Bone marrow (tissue), 2 donors: Measurements from ENCODE around the gene IL24.
"Not testable (repeated sequence)": the region's sequence is repeated elsewhere in the genome, so short reads cannot be mapped to it uniquely, and the experiment has no call there.

ENCODE experiments used
- DNase-seq, 2 donors: peaks; one replicate each; lab custom pipeline; 2025; lab: John Stamatoyannopoulos, UW

IL24 gene, protein sequence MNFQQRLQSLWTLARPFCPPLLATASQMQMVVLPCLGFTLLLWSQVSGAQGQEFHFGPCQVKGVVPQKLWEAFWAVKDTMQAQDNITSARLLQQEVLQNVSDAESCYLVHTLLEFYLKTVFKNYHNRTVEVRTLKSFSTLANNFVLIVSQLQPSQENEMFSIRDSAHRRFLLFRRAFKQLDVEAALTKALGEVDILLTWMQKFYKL

DNA sequence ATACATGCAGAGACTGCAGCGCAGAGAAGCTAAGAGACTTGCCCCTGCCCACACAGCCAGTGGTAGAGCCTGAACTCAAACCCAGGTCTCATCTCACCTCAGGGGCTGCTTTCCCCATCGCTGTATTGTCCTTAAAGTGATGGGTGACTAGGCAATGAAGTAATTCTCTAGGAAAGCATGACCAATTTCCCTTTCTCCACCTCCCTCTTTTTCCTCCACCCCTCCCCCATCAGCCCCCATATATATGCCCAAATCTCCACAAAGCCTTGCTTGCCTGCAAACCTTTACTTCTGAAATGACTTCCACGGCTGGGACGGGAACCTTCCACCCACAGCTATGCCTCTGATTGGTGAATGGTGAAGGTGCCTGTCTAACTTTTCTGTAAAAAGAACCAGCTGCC lies at the start of gene IL24:
TSS of gene IL24 (plus strand) at position 269 of the 400 bp plus-strand sequence. CDS start 390 bp downstream, outside the sequence.
- DNase-seq, result no peak

DNA sequence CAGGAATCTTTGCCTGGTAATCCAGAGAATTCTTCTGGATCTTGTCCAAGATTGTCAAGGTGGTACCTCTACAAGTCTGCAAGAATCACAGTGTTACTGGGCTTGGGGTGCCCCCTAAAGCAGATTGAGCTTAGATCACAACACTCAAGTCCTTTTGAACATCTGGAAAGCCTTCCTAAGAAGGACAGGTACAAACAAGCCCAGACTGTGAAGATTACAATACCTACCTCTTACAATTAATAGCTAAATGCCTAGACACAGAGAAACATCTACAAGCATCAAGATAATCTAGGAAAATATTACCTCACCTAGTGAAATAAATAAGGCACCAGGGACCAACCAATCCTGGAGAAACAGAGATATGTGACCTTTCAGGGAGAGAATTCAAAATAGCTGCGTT lies 49.3 kb upstream of the IL24 start:
- DNase-seq, result no peak

DNA sequence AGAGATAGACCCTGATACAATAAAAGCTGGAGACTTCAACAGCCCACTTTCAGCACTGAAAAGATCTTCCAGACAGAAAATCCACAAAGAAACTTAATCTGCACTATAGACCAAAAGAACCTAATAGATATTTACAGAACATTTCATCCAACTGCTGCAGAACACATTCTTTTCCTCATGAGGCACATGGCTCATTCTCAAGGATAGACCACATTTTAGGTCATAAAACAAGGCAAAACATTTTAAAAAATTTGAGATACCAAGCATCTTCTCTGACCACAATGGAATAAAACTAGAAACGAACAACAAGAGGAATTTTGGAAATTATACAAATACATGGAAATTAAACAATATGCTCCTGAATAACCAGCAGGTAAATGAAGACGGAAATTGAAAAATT lies 46.8 kb upstream of the IL24 start:
- no peak for DNase-seq

DNA sequence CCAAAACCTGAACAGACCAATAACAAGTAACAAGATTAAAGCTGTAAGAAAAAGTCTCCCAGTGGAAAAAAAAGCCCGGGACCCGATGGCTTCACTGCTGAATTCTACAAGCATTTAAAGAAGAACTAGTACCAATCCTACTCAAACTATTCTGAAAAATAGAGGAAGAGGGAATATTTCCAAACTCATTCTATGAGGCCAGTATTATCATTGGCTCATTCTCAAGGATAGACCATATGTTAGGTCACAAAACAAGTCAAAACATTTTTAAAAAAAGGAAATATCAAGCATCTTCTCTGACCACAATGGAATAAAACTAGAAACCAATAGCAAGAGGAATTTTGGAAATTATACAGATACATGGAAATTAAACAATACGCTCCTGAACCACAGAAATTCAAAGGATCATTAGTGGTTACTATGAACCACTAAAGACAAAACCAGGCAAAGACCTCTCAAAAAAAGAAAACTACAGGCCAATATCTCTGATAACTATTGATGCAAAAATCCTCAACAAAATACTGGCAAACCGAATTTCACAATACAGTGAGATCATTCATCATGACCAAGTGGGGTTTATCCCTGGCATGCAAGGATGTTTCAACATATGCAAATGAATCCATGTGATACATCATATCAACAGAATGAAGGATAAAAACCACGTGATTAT lies 45.8 kb upstream of the IL24 start:
- DNase-seq, result no peak

DNA sequence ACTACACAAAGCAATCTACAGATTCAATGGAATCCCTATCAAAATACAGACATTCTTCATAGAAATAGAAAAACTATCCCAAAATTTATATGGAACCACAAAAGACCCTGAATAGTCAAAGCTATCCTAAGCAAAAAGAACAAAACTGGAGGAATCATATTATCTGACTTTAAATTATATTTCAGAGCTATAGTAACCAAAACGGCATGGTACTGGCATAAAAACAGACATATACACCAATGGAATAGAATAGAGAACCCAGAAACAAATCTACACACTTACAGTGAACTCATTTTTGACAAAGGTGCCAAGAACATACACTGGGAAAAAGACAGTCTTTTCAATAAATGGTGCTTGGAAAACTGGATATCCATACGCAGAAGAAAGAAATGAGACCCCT lies 44.6 kb upstream of the IL24 start:
- DNase-seq, result not testable (repeated sequence)

DNA sequence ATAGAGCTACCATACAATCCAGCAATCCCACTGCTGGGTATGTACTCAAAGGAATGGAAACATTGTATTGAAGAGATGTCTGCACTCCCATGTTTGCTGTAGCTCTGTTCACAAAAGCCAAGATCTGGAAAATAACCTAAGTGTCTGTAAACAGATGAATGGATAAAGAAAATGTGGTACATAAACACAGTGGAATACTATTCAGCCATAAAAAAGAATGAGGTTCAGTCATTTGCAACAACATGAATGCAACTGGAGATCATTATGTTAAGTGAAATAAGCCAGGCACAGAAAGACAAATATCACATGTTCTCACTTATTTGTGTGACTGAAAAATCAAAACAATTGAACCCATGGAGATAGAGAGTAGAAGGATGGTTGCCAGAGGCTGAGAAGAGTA lies 43.5 kb upstream of the IL24 start:
- not testable (repeated sequence) for DNase-seq

DNA sequence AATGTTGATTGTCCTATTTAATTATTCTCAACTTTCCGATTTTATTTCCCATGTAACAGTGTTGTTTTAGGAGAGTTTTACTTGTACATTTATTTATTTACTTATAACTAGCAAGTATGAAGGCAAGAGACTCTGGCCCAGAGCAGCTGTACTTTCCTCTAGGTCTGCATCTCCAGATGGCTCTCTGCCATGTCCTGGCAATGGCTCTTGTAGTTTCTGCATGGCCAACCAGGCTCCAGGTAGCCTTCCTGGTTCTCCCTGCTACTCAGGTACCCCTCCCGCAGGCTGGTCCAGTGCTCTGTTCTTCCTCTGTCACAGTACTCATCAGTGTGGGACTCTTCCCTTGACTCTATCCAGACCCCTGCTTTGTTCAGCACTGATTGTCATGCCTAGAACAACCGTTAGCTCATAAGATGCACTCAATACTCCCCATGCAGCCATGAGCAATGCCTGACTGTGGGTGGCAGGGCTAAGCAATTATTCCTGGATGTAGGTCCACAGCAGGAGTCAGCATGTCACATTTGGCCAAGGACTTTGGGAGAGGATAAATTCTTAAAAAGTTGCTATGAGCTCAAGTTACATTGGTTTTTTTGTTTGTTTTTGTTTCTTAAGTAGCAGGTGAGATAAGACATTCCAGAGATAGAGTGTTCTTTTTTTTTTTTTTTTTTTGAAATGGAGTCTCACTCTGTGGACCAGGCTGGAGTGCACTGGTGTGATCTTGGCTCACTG lies 42.7 kb upstream of the IL24 start:
- no peak for DNase-seq

DNA sequence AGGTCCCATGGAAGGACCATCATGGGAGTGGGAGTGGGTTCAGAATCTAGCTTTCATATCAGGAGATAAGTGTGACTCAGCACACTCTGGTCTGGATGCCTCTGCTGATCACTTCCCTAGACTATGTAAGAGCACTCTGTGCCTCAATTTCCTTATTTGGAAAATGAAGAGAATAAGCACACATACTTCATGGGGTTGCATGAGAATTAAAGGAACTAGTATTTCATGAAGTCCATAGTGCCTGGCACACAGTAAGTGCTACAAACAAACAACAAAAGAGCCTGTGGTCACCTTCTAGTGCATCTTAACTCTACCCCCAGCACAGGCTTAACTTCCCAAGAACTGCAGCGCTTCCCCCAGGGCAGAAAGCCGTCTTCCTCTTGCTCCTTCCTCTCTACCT lies 41.4 kb upstream of the IL24 start:
- DNase-seq, result no peak

DNA sequence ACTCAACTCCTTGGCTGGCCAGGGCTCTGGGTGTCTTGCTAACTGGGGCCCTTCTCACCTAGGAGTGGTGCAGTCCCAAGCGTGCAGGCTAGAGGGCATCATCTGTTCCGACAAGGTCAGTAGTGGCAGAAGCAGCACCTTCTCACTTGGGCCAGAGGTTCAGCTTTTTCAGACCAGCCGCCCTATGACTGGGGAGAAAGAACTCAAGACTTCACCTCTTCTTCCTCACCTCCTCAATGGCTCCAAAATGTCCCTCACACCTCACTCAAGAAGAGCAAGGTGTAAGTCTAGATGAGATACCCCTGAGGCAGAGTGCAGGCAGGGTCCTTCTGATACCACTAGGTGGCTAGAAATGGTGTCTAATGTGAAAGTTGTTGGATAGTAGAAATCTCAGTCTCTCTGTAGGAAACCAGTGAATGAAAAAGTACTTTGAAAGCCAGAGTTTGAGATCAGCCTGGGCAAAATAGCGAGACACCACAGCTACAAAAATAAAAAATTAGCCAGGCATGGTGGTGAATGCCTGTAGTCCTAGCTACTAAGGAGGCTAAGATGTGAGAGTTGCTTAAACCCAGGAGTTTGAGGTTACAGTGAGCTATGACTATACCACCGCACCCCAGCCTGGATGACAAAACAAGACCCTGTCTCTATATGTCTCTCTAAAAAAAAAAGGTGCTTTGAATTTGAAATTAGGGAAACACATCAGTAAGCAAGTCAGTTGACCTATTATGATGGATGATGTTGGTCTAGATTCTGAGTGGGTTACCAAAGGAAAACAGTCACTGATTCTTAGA lies 40.4 kb upstream of the IL24 start:
- DNase-seq, result no peak

DNA sequence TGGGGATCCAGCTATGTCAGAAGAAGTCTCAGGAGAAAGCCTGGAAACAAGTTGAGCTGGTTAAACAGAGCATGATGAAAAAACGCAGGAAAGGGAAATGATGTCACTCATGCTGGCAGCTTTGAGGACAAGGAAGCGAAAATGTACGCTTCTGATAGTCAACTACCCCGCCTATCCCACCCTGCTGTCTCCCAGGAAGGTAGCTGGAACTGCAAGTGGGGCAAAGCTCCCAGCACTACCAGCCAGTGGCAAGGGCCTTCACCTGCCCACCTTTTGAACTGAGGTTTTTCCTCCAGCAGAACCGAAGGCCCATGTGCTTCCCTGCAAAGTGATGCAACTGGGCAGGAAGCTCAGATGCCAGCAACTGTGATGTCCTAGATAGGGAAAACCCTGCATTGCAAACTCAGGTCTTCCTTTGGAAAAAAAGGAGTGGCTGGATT lies 38.1 kb upstream of the IL24 start:
- no peak for DNase-seq

DNA sequence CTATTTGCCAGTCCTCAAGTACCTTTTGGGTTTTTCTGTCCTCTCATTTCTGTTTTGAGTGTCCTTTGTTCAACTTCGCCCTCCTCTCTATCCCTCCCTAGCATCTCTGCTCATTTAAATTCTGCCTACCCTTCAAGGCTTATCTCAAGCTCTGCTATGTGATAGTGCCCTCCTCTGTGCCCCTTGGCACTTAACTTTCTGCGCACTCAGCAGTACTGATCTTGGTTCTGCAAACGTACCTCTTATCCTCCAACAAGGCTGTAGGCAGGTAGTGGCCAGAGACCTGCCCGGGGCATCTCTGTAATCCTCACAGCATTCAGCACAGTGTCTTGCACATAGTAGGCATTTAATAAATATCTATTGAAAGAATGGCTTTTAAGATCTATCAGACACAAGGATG lies 37.1 kb upstream of the IL24 start:
- no peak for DNase-seq

DNA sequence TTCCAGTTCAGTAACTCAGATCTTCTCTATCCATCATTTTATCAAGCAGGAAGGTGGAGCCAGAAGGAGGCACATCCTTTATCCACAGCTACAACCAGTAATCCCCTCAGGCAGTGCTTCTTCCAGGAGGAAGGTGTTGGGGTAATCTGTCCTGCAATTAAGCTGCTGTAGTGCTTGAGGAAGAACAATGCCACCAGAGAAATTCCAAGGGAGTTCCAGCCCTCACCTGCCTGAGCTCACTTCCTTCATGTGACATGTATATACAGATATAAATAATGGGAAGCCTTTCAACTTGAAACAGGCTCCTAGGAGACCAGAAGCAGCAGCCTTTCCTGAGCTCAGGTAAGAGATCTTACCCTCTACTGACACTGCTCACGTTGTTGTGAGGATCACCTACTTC lies 34.0 kb upstream of the IL24 start:
- no peak for DNase-seq

DNA sequence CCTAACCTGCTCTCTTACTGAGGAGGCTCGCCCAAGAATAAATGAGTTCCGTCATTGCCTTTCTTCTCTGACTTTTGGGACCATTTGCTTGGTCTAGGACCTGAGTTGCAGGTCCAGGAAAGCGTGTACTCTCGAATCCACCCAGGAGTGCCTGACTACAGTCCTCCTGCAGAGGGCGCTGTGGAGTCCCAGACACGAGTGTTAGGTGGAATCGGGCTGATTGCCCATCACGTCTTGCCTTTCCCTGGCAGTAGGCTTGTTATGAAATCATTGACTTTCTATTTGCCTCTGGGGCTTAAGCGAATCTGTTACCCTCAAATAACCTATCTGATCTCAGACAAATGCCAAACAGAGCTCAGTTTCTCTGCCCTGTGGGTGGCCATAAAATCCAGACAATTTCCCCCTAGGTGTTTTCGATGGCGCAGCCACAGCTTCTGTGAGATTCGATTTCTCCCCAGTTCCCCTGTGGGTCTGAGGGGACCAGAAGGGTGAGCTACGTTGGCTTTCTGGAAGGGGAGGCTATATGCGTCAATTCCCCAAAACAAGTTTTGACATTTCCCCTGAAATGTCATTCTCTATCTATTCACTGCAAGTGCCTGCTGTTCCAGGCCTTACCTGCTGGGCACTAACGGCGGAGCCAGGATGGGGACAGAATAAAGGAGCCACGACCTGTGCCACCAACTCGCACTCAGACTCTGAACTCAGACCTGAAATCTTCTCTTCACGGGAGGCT lies 32.1 kb upstream of the IL24 start, which contains the start of gene IL20:
TSS of gene IL20 (plus strand) at position 685 of the 733 bp plus-strand sequence. CDS start 230 bp downstream, outside the sequence.
- peak; percentile 32 to 47 for DNase-seq

DNA sequence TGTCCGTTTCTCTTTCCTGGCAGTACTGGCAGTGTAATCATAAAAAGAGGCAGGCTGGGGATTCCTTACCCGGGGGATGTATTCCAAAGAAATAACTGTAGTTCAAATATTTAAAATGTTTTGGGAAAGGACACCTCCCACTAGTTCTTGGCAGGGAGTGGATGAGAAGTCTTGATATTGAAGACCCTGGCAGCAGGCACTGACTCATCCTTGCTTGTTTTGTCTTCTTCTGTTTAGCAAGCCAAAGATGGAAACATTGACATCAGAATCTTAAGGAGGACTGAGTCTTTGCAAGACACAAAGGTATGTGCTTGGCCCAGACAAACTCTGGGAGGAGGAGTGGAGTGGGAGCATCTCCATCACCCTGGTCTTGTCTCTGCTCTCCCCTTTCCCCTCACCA lies 31.2 kb upstream of the IL24 start:
- no peak for DNase-seq

DNA sequence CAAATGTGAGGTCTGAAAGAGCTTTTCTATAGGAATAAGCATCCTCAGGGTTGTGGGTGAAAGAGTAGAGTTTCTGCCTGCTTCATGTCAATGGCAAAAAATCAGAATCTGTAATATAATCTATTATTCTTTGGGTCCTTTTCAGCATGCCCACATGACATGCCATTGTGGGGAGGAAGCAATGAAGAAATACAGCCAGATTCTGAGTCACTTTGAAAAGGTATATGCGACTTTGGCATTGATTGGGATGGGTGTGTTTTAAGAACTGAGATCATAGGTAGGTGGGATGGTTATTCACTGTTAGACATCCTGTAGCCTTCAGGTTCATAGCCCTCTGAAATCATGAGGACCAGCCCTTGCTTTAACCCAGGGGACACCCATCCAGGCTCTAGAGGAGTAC lies 30.0 kb upstream of the IL24 start:
- DNase-seq, result no peak

DNA sequence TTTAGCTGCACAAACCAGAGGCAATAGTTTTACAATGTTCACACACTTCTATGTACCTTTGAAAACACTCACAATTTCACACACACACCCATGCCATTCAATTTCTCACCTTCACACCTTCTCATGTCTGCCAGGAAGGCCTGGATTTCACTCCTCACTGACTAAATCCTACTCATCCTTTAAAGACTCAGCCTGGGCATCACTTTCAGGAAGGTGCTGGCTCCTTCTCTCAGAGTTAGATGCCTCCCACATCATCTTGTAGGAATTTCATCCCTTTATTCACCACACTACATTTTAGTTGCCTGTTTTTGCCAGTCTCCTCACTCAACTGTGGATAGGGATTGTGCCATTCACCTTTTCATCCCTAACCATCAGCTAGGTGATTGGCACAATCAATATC lies 29.5 kb upstream of the IL24 start:
- DNase-seq, result no peak

DNA sequence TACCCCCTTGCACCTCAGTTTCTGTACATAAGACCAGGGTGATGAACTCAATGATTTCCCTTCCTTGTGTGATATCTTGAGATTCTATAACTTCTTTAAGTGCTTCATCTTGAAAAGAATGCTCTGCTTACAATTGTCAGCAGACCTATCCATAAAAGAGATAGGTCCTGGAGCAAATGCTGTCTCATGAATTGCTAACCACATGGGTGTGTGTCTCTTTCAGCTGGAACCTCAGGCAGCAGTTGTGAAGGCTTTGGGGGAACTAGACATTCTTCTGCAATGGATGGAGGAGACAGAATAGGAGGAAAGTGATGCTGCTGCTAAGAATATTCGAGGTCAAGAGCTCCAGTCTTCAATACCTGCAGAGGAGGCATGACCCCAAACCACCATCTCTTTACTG lies 29.0 kb upstream of the IL24 start:
- DNase-seq, result no peak

DNA sequence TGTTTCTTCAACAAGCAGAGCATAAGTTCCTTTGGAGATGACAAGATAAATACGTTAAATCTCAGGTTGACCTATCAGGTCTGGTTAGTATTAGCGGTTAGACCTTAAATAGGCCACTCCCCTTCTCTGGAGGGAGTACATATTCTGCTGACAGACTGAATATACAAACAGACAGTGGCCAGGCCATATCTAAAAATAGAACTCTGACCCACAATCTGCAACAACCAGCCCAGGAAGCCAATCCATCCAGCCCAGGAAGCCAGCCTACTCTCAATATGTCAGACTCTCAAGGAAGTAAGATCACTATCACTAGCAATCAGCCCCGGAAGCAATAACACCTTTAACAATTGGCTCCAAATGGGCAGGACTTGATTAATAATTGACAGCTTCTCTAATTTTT lies 25.1 kb upstream of the IL24 start:
- DNase-seq, result no peak

DNA sequence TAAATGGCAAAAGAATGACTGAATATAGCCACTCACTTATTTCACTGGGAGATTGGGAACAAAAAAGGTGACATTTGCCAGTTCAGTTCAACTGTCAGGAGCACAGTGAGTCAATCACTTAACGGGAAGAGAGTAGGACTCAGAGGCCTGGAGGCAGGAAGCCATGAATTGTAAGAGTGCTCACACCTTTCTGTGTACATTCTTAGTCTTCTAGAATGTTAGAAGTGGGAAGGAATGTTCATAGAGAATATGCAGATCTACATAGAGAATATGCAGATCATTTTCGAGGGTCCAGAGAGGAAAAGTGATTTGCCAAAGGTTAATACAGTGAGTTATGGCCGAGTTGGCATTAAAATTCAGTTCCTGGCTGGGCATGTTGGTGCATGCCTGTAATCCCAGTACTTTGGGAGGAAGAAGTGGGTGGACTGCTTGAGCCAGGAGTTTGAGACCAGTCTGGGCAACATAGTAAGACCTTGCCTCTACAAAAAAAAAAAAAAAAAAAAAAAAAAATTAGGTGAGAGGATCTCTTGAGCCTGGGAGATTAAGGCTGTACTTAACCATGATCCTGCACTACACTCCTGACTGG lies 23.5 kb upstream of the IL24 start:
- DNase-seq, result no peak

DNA sequence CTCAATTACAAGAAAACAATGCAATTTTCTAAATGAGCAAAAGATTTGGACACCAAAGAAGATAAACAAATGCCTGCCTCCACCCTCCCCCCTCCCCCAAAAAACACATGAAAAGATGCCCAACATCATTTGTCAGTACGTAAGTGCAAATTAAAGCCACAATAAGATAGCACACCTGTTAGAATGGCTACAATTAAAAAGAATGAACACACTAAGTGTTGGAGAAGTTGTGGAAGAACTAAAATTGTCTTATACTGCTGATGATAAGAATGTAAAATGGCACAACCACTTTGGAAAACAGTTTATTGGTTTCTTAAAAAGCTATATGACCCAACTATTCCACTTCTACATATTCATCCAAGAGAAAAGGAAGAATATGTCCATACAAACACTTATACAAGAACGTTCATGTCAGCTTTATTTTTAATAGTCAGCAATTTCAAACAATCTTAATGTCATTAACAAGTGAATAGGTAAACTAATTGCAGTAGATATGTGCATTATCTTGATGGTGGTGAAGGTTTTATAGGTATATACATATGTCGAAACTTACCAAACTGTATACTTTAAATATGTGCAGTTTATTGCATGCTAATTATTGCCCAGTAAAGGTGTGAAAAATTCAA lies 21.4 kb upstream of the IL24 start:
- no peak for DNase-seq

DNA sequence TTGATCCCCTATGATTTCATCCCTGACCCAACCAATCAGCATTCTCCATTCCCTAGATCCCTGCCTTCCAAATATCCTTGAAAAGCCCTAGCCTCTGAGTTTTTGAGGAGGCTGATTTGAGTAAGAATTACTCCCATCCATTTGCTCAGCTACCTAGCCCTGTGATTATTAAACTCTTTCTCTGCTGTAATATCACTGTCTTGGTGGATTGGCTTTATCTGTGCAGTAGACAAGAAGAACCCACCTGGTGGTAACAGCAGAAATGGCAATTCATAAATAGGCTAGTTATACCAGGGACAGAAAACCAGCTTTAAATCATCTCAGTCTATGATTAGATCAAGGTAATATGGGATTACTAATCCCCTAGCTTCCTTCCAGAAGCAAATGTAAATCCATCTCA lies 18.8 kb upstream of the IL24 start:
- DNase-seq, result no peak
